H1 (cell line): ENCODE measurements around the gene R3HDM4. TPM values are rescaled to one million over a fixed set of nuclear protein-coding genes. Genes with fewer than 3 reads are reported as not detected.

Experiments used
- CTCF ChIA-PET: fragments of 300-600 bp; sonication (Branson Sonifier 250); formaldehyde crosslinking; loops from one replicate; lab custom pipeline; 2021; ENCODE audit not compliant: partially characterized antibody; lab: Charles Lee
- POLR2A ChIA-PET: fragments of 300-600 bp; sonication (Branson Sonifier 250); formaldehyde crosslinking; loops from one replicate; lab custom pipeline; 2021; ENCODE audit warnings: inconsistent platforms; ENCODE audit not compliant: partially characterized antibody; lab: Charles Lee
- DNase-seq, 2 experiments: peaks; one replicate each; pipeline versions ENCODE4 v3.0.0 to v3.0.0-alpha.2; 2010 to 2022; ENCODE audit warnings: low spot score in 2 of 2, low read depth in 1 of 2, mixed read lengths in 1 of 2
- FAIRE-seq: peaks from 2 replicates; lab custom pipeline; 2011; peaks lifted over from hg19 to GRCh38; lab: Jason Lieb, UNC
- H2AFZ ChIP-seq: 2 replicates; pipeline ENCODE4 v1.8.1; 2012; ENCODE audit warnings: low read length, inconsistent platforms
- H2AK5ac ChIP-seq: 2 replicates; pipeline ENCODE4 v1.6.1; 2013; ENCODE audit warnings: low read depth, low read length
- H2BK120ac ChIP-seq: replicated peaks from 2 replicates; pipeline ENCODE3; 2013; ENCODE audit warnings: low read depth, low read length, inconsistent platforms
- H2BK12ac ChIP-seq: 2 replicates; pipeline ENCODE4 v1.6.1; 2013; ENCODE audit warnings: low read depth, low read length
- H2BK15ac ChIP-seq: 2 replicates; pipeline ENCODE4 v1.6.1; 2013; ENCODE audit warnings: low read length
- H2BK20ac ChIP-seq: 2 replicates; pipeline ENCODE4 v1.6.1; 2013; ENCODE audit warnings: low read length
- H2BK5ac ChIP-seq: 2 replicates; pipeline ENCODE4 v1.6.1; 2013; ENCODE audit warnings: low read depth, low read length
- H3K14ac ChIP-seq: 2 replicates; pipeline ENCODE4 v1.6.1; 2013; ENCODE audit warnings: inconsistent platforms; ENCODE audit not compliant: insufficient read length
- H3K18ac ChIP-seq: 2 replicates; pipeline ENCODE4 v1.6.1; 2013; ENCODE audit warnings: low read length; ENCODE audit errors: extremely low read depth
- H3K23ac ChIP-seq: 2 replicates; pipeline ENCODE4 v1.6.1; 2013; ENCODE audit warnings: inconsistent platforms; ENCODE audit not compliant: insufficient read length
- H3K23me2 ChIP-seq: 2 replicates; pipeline ENCODE4 v1.6.1; 2013; ENCODE audit warnings: low read depth, low read length
- H3K27ac ChIP-seq: 2 replicates; pipeline ENCODE4 v1.6.1; 2011; ENCODE audit warnings: low read depth, low read length, inconsistent platforms
- H3K27me3 ChIP-seq, 4 experiments: replicated peaks in 1 of 4; 1 replicate in 1 of 4; 2 replicates in 3 of 4; pipeline versions ENCODE4 v1.6.1 to v1.8.1; 2011 to 2013; ENCODE audit warnings: low read length in 3 of 4, mild to moderate bottlenecking in 3 of 4, inconsistent platforms in 2 of 4, mixed read lengths in 2 of 4, moderate library complexity in 1 of 4; ENCODE audit not compliant: control insufficient read depth in 3 of 4, insufficient read depth in 3 of 4; ENCODE audit errors: extremely low read depth in 1 of 4
- H3K36me3 ChIP-seq, 4 experiments: 2 replicates each; pipeline versions ENCODE4 v1.6.1 to v1.8.1; 2011 to 2013; ENCODE audit warnings: mild to moderate bottlenecking in 4 of 4, low read length in 3 of 4, moderate library complexity in 2 of 4, control low read depth in 1 of 4, inconsistent platforms in 1 of 4; ENCODE audit not compliant: insufficient read depth in 4 of 4, control insufficient read depth in 2 of 4
- H3K4ac ChIP-seq: replicated peaks from 2 replicates; pipeline ENCODE3; 2013; ENCODE audit warnings: low read length, low read depth, mixed read lengths, inconsistent platforms; ENCODE audit not compliant: insufficient read length
- H3K4me1 ChIP-seq, 4 experiments: replicated peaks in 1 of 4; 1 replicate in 1 of 4; 2 replicates in 3 of 4; pipeline versions ENCODE4 v1.6.1 to v1.8.1; 2011 to 2013; ENCODE audit warnings: low read length in 3 of 4, inconsistent platforms in 2 of 4, mixed read lengths in 1 of 4; ENCODE audit not compliant: insufficient read depth in 4 of 4, control insufficient read depth in 3 of 4
- H3K4me2 ChIP-seq, 2 experiments: 2 replicates each; pipeline versions ENCODE4 v1.6.1 to v1.8.1; 2011 to 2013; ENCODE audit warnings: low read depth in 2 of 2, low read length in 2 of 2, control low read depth in 1 of 2, inconsistent platforms in 1 of 2, mild to moderate bottlenecking in 1 of 2; ENCODE audit not compliant: insufficient read depth in 1 of 2
- H3K4me3 ChIP-seq, 4 experiments: fragments of 200-600, 300-600 bp in 1 of 4; sonication (generic), shearing (Covaris generic), sonication (Bioruptor Twin) in 1 of 4; 2 replicates each; pipeline versions ENCODE4 v1.5.1 to v1.8.1; 2011 to 2016; ENCODE audit warnings: low read length in 4 of 4, low read depth in 3 of 4, control low read depth in 2 of 4, inconsistent platforms in 2 of 4, mild to moderate bottlenecking in 2 of 4, mixed read lengths in 1 of 4, moderate library complexity in 1 of 4; ENCODE audit not compliant: insufficient read depth in 2 of 4; ENCODE audit errors: extremely low read depth in 1 of 4
- H3K56ac ChIP-seq: replicated peaks from 2 replicates; pipeline ENCODE3; 2013; ENCODE audit warnings: low read depth, mild to moderate bottlenecking, mixed read lengths, low read length, inconsistent platforms; ENCODE audit not compliant: insufficient read length
- H3K79me1 ChIP-seq: 2 replicates; pipeline ENCODE4 v1.6.1; 2013; ENCODE audit warnings: low read depth, low read length, control low read depth
- H3K79me2 ChIP-seq, 2 experiments: 2 replicates each; pipeline versions ENCODE4 v1.6.1 to v1.8.1; 2012 to 2013; ENCODE audit warnings: low read length in 2 of 2, mild to moderate bottlenecking in 2 of 2, inconsistent platforms in 1 of 2; ENCODE audit not compliant: insufficient read depth in 2 of 2, control insufficient read depth in 1 of 2
- H3K9ac ChIP-seq, 4 experiments: replicated peaks in 1 of 4; 1 replicate in 1 of 4; 2 replicates in 3 of 4; pipeline versions ENCODE4 v1.6.1 to v1.8.1; 2011 to 2013; ENCODE audit warnings: low read depth in 3 of 4, low read length in 3 of 4, control low read depth in 2 of 4, mild to moderate bottlenecking in 2 of 4, moderate library complexity in 2 of 4, inconsistent platforms in 1 of 4; ENCODE audit errors: extremely low read depth in 1 of 4
- H3K9me3 ChIP-seq, 2 experiments: 2 replicates each; pipeline versions ENCODE4 v1.6.1 to v1.8.1; 2012 to 2013; ENCODE audit warnings: mild to moderate bottlenecking in 2 of 2, moderate library complexity in 2 of 2, control low read depth in 1 of 2, inconsistent platforms in 1 of 2, low read depth in 1 of 2, low read length in 1 of 2, mixed read lengths in 1 of 2; ENCODE audit not compliant: insufficient read depth in 2 of 2
- H4K20me1 ChIP-seq, 2 experiments: replicated peaks in 1 of 2; 2 replicates each; pipeline versions ENCODE3 to v1.8.1; 2011 to 2013; ENCODE audit warnings: inconsistent platforms in 2 of 2, low read length in 2 of 2, mild to moderate bottlenecking in 1 of 2; ENCODE audit not compliant: insufficient read depth in 2 of 2, control insufficient read depth in 1 of 2
- H4K5ac ChIP-seq: 2 replicates; pipeline ENCODE4 v1.6.1; 2013; ENCODE audit warnings: low read length, low read depth, mixed read lengths, inconsistent platforms; ENCODE audit not compliant: insufficient read length
- H4K8ac ChIP-seq: 2 replicates; pipeline ENCODE4 v1.8.0; 2013; ENCODE audit warnings: mild to moderate bottlenecking, moderate library complexity, low read length, inconsistent platforms; ENCODE audit not compliant: insufficient read depth; ENCODE audit errors: extremely low read depth
- H4K91ac ChIP-seq: replicated peaks from 2 replicates; pipeline ENCODE3; 2013; ENCODE audit warnings: low read length, mixed read lengths, inconsistent platforms; ENCODE audit not compliant: insufficient read length
- ASH2L ChIP-seq: fragments of 200-600, 300-600 bp; sonication (generic); IDR thresholded peaks from one replicate; pipeline ENCODE4 v1.7.1; 2017; ENCODE audit warnings: low read length
- CHD2 ChIP-seq: IDR thresholded peaks from 2 replicates; pipeline ENCODE4 v1.6.1; 2012; ENCODE audit warnings: low read length, improper control_type of control experiment
- GABPA ChIP-seq: IDR thresholded peaks from 2 replicates; pipeline ENCODE4 v1.6.1; 2011; ENCODE audit warnings: mild to moderate bottlenecking, low read length, moderate library complexity, borderline replicate concordance; ENCODE audit not compliant: insufficient read depth
- HDAC6 ChIP-seq: IDR thresholded peaks from one replicate; pipeline ENCODE4 v1.7.1; 2012; ENCODE audit warnings: low read depth, mild to moderate bottlenecking, inconsistent platforms, low read length, moderate library complexity
- NANOG ChIP-seq: IDR thresholded peaks from 2 replicates; pipeline ENCODE4 v1.6.1; 2011; ENCODE audit warnings: low read length, low read depth, mild to moderate bottlenecking, inconsistent platforms; ENCODE audit not compliant: insufficient read depth, poor library complexity, severe bottlenecking
- POLR2A ChIP-seq, 2 experiments: IDR thresholded peaks; 1 replicate in 1 of 2; 2 replicates in 1 of 2; pipeline ENCODE4 v1.6.1; 2011; ENCODE audit warnings: low read depth in 2 of 2, low read length in 2 of 2, mild to moderate bottlenecking in 2 of 2; ENCODE audit errors: control extremely low read depth in 1 of 2
- RFX5 ChIP-seq: IDR thresholded peaks from 2 replicates; pipeline ENCODE4 v1.6.1; 2011; ENCODE audit warnings: low read depth, low read length, improper control_type of control experiment, borderline replicate concordance
- RNF2 ChIP-seq: fragments of 200-900, 300-1000 bp; sonication (generic); IDR thresholded peaks from 2 replicates; pipeline ENCODE4 v1.7.1; 2016; ENCODE audit warnings: borderline replicate concordance, low read depth, mild to moderate bottlenecking, antibody characterized with exemption, low read length; ENCODE audit not compliant: poor library complexity, severe bottlenecking; ENCODE audit errors: missing control alignments
- RXRA ChIP-seq: IDR thresholded peaks from 2 replicates; pipeline ENCODE4 v1.6.1; 2011; ENCODE audit warnings: low read depth, mild to moderate bottlenecking, low read length, moderate library complexity; ENCODE audit not compliant: insufficient read depth
- SAP30 ChIP-seq: fragments of 300-600 bp; sonication (generic); IDR thresholded peaks from 2 replicates; pipeline ENCODE4 v1.7.1; 2012; ENCODE audit warnings: low read length, moderate library complexity, mild to moderate bottlenecking, inconsistent platforms; ENCODE audit not compliant: insufficient read depth, insufficient replicate concordance
- SP1 ChIP-seq: IDR thresholded peaks from 2 replicates; pipeline ENCODE4 v1.6.1; 2011; ENCODE audit warnings: low read depth, low read length
- SP2 ChIP-seq: IDR thresholded peaks from 2 replicates; pipeline ENCODE4 v1.6.1; 2012; ENCODE audit warnings: mild to moderate bottlenecking, low read length, inconsistent platforms
- ZNF274 ChIP-seq: IDR thresholded peaks from 2 replicates; pipeline ENCODE4 v1.7.0; 2012; ENCODE audit warnings: low read length, borderline replicate concordance; ENCODE audit errors: extremely low read depth
- WGBS, 2 experiments: shearing (Covaris generic) in 1 of 2; methylation state at CpG; one replicate each; pipeline versions ENCODE4 v1.1.6 to v1.1.7; 2013 to 2015; ENCODE audit warnings: low lambda C conversion rate in 2 of 2, mixed read lengths in 2 of 2, inconsistent platforms in 1 of 2, low coverage in 1 of 2, missing lambda C conversion rate in 1 of 2; ENCODE audit not compliant: insufficient replicate concordance in 2 of 2, insufficient coverage in 1 of 2, insufficient read length in 1 of 2; ENCODE audit errors: extremely low coverage in 1 of 2, missing lambda C conversion rate in 1 of 2; 5-methylcytosine and 5-hydroxymethylcytosine counted together
- polyA plus RNA-seq, 7 experiments: library from polyadenylated mRNA; depleted of rRNA in 3 of 7; stranded (reverse) in 5 of 7; unstranded in 2 of 7; fragments of >200 nt in 5 of 7; fragments of 200-250 nt in 2 of 7; gene quantifications; 1 replicate in 5 of 7; 2 replicates in 1 of 7; 4 replicates in 1 of 7; pipeline versions ENCODE4 v1.2.1 to v1.2.3, GENCODE V29; 2011 to 2013; ENCODE audit warnings: missing spikeins in 2 of 7, mixed read lengths in 2 of 7
- total RNA-seq: library from RNA; stranded (reverse); fragmentation: NEBNext Ultra II Directional; extraction: Animal tissue kit (Norgen Biotek cat#: 25700); gene quantifications from 2 replicates; pipeline ENCODE4 v1.2.1, GENCODE V29; 2021

R3HDM4 gene
- total and polyA plus RNA-seq, 2 of the 8 experiments (the other 6 are each of a cell fraction or from before 2014, with no cell fraction given) = 76.8 to 102 TPM

DNA sequence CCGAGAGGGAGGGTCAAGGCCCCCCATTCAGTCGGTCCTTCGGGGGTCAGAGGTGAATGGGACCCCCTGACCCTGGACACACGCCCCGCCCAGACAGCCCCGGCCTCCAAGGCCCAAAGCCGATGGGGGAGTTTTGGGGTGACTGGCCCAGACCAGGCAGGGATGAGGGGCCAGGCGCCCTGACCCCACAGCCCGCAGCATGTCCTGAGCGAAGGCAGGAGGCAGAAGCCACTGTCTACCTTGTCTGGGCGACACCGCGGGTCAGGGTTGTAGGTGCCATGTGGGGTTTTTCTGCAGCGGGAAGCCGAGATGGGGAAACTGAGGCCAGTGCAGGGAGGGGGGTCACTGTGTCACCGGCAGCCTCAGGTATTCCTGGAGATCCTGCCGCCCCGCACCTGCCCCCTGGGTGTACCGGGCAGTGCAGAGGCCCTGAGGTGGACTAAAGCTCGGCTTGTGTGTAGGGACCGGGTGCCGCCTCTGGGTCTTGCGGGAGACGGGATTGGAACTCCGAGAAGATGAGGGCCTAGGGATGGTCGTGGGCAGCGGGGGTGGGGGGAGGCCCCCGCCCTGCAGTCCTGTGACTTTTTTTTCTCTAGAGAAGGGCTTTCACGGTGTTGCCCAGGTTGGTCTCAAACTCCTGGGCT is 21.3 kb upstream of the R3HDM4 start:
- 93% methylated on average over 26 of the region's 29 CpGs; no CpG with 5 or more reads in 1 of the 2 experiments for WGBS, 2 experiments
- no peak overlapping the region for H4K5ac ChIP-seq
- H3K23ac ChIP-seq = no peak overlapping the region
- no peak overlapping the region for H2BK20ac ChIP-seq
- H3K79me2 ChIP-seq = peaks cover 0 to 57% of the 10 kb centered on the region in 2 experiments; a peak in 3 of 4 replicates
- H3K56ac ChIP-seq = no peak overlapping the region
- DNase-seq (no peak), FAIRE-seq (no peak)
- 0 out of 2 replicates have a peak overlapping the region, but pooled peaks have one; percentile 44 for H2BK5ac ChIP-seq
- no peak overlapping the region for H4K91ac ChIP-seq
- no peak overlapping the region for H3K18ac ChIP-seq
- peaks cover 5% of the 10 kb centered on the region for H3K79me1 ChIP-seq
- no peak overlapping the region for H4K8ac ChIP-seq
- peak overlapping the region; percentile 58; the same call in 1 of the 2 replicates for H3K27ac ChIP-seq
- CTCF ChIA-PET = interaction anchor here (0.5 to 2.5 kb wide), 4 partner anchors 9 to 80 kb away, joined by 3 to 11 read pairs (median 3); no protein-coding TSS in a partner anchor
- H4K20me1 ChIP-seq = peaks cover 3 to 19% of the 10 kb centered on the region in 2 experiments
- no peak overlapping the region for H3K4ac ChIP-seq
- H2BK120ac ChIP-seq = no peak overlapping the region
- no peaks in the 10 kb centered on the region for H3K27me3 ChIP-seq
- H3K9ac ChIP-seq = no peak overlapping the region
- H2BK15ac ChIP-seq = no peak overlapping the region
- no peak overlapping the region for H2AK5ac ChIP-seq
- no peak overlapping the region for H2BK12ac ChIP-seq
- no peak overlapping the region for H3K4me3 ChIP-seq
- no peaks in the 10 kb centered on the region for H3K9me3 ChIP-seq
- POLR2A ChIA-PET = interaction anchor here (0.8 to 2.6 kb wide), 2 partner anchors 10 to 92 kb away, joined by 3 to 9 read pairs; partner anchors contain the start of gene CNN2
- no peak overlapping the region for H2AFZ ChIP-seq
- H3K14ac ChIP-seq = no peak overlapping the region
- H3K23me2 ChIP-seq = no peaks in the 10 kb centered on the region
- H3K4me2 ChIP-seq = no peak overlapping the region
- H3K36me3 ChIP-seq = peaks cover 3 to 19% (median 12%) of the 10 kb centered on the region in 4 experiments; a peak in 7 of 8 replicates
- peaks cover 0 to 16% (median 4%) of the 10 kb centered on the region in 4 experiments; a peak in 4 of 7 replicates for H3K4me1 ChIP-seq
- TF ChIP-seq RXRA = no peak
- TF ChIP-seq HDAC6 = no peak
- TF ChIP-seq POLR2A (IDR thresholded peaks at IDR 0.05; ENCODE audit: control extremely low read depth in 1 of 2, low read depth in 2 of 2, low read length in 2 of 2) = no peak
- TF ChIP-seq CHD2 = no peak
- no peak for TF ChIP-seq RNF2
- TF ChIP-seq RFX5 = no peak
- no peak for TF ChIP-seq ASH2L
- no peak for TF ChIP-seq GABPA
- no peak for TF ChIP-seq SP1
- no peak for TF ChIP-seq ZNF274
- TF ChIP-seq NANOG = no peak
- TF ChIP-seq SAP30 = no peak
- TF ChIP-seq SP2 = no peak
